Left lung (tissue), 10 donors: ENCODE results near the gene CEACAM19. TPM values are rescaled to one million over a fixed set of nuclear protein-coding genes. Genes with fewer than 3 reads are reported as not detected.

Experiments used
- ATAC-seq: fragments of 200-7000 bp; cut with Tn5 transposase; one replicate; pipeline ENCODE4 v1.9.1; 2020; ENCODE audit warnings: moderate library complexity
- DNase-seq, 4 donors: peaks; one replicate each; pipeline ENCODE4 v3.0.0-alpha.2; 2013 to 2020
- H3K27ac ChIP-seq, 2 donors: fragments of 200-600 bp; sonication (generic) in 1 of 2; one replicate each; pipeline versions ENCODE4 v1.5.0 to v1.8.0; 2020 to 2021
- H3K27me3 ChIP-seq, 2 donors: fragments of 200-600 bp; sonication (generic) in 1 of 2; one replicate each; pipeline versions ENCODE4 v1.5.0 to v1.8.0; 2020 to 2021
- H3K36me3 ChIP-seq, 2 donors: fragments of 200-600 bp; sonication (generic) in 1 of 2; one replicate each; pipeline versions ENCODE4 v1.5.0 to v1.8.0; 2020 to 2021
- H3K4me1 ChIP-seq, 2 donors: fragments of 200-600 bp; one replicate each; pipeline ENCODE4 v1.8.0; 2021
- H3K4me3 ChIP-seq, 2 donors: fragments of 200-600 bp; sonication (generic) in 1 of 2; one replicate each; pipeline versions ENCODE4 v1.5.0 to v1.8.0; 2020 to 2021; ENCODE audit warnings: mild to moderate bottlenecking in 1 of 2
- H3K9me3 ChIP-seq, 2 donors: fragments of 200-600 bp; sonication (generic) in 1 of 2; one replicate each; pipeline versions ENCODE4 v1.5.0 to v1.8.0; 2020 to 2021
- intact Hi-C, 2 donors: fragments of 100-400 bp; cut with DNase I; formaldehyde crosslinking; loops; one replicate each; pipeline versions ENCODE4 v1.11.2 to v1.14.2; 2022
- polyA plus RNA-seq, 6 donors: library from polyadenylated mRNA; unstranded; fragments of 120-200 nt; gene quantifications; one replicate each; pipeline ENCODE4 v1.2.1, GENCODE V29; 2013; ENCODE audit not compliant: insufficient read length in 6 of 6
- total RNA-seq, 2 donors: library from RNA; stranded (reverse); fragmentation: NEBNext Ultra II Directional; extraction: Animal tissue kit (Norgen Biotek cat#: 25700); gene quantifications; one replicate each; pipeline ENCODE4 v1.2.1, GENCODE V29; 2021
- TF ChIP-seq, protein P1 (sequence below), 2 donors: fragments of 200-600 bp; sonication (generic) in 1 of 2; IDR thresholded peaks; one replicate each; pipeline versions ENCODE4 v1.5.0 to v1.8.0; 2021; ENCODE audit warnings: antibody characterized with exemption in 2 of 2
- donor health status: DM: no; HTN: yes; CAD: no.
- donor health status: DM: no; HTN: no; CAD: no.

The CEACAM19 gene
- total and polyA plus RNA-seq, 8 donors = 4.1 to 21.9 (median 14.6) TPM

DNA sequence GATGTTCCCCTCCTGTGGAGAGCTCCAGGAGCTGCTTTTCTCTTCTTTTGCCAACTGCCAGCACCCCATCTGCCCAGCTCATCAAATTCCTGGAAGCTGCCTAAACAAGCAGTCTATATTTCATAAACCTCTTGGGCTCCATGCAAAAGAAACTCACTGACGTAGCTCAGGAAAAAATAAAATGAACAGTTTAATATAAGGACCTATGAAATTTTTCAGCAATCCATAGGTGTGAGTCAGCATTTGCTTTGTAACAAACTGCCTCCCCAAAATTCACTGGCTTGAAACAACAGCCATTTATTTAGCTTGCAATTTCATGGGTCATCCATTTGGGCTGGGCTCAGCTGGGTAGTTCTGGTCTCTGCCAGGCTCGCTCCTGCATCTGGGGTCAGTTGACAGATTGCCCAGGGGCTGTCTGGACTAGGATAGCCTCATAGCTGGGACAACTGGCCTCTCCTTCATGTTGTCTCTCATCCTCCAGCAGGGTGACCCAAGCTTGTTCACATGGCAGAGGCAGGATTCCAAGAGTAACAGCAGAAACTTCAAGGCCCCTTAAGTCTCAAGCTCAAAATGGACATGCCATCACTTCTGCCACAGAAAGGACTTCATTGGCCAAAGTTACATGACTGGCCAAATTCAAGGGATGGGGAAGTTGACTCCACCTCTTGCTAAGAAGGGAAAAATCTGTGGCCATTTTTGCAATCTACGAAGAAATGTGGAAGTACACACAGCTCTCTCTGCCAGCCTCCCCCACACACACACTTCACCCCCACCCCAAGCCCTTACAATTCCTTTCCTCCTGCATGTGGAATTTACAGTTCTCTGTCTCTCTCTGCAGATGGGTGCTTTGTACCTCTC, 35.5 kb upstream of the CEACAM19 start:
- Histone ChIP-seq H3K4me3 (no peak overlapping the region), H3K36me3 (no peaks in the 10 kb centered on the region), H3K4me1 (peaks cover 0 to 25% of the 10 kb centered on the region in 2 donors), H3K27me3 (no peaks in the 10 kb centered on the region), H3K9me3 (no peaks in the 10 kb centered on the region), H3K27ac (peak overlapping the region in 1 of 2 donors; percentile 65)
- intact Hi-C loops = no loop called here
- DNase-seq (no peak), ATAC-seq (peak; percentile 73)
- TF ChIP-seq, protein P1, sequence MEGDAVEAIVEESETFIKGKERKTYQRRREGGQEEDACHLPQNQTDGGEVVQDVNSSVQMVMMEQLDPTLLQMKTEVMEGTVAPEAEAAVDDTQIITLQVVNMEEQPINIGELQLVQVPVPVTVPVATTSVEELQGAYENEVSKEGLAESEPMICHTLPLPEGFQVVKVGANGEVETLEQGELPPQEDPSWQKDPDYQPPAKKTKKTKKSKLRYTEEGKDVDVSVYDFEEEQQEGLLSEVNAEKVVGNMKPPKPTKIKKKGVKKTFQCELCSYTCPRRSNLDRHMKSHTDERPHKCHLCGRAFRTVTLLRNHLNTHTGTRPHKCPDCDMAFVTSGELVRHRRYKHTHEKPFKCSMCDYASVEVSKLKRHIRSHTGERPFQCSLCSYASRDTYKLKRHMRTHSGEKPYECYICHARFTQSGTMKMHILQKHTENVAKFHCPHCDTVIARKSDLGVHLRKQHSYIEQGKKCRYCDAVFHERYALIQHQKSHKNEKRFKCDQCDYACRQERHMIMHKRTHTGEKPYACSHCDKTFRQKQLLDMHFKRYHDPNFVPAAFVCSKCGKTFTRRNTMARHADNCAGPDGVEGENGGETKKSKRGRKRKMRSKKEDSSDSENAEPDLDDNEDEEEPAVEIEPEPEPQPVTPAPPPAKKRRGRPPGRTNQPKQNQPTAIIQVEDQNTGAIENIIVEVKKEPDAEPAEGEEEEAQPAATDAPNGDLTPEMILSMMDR (IDR thresholded peaks at IDR 0.05) = no peak

DNA sequence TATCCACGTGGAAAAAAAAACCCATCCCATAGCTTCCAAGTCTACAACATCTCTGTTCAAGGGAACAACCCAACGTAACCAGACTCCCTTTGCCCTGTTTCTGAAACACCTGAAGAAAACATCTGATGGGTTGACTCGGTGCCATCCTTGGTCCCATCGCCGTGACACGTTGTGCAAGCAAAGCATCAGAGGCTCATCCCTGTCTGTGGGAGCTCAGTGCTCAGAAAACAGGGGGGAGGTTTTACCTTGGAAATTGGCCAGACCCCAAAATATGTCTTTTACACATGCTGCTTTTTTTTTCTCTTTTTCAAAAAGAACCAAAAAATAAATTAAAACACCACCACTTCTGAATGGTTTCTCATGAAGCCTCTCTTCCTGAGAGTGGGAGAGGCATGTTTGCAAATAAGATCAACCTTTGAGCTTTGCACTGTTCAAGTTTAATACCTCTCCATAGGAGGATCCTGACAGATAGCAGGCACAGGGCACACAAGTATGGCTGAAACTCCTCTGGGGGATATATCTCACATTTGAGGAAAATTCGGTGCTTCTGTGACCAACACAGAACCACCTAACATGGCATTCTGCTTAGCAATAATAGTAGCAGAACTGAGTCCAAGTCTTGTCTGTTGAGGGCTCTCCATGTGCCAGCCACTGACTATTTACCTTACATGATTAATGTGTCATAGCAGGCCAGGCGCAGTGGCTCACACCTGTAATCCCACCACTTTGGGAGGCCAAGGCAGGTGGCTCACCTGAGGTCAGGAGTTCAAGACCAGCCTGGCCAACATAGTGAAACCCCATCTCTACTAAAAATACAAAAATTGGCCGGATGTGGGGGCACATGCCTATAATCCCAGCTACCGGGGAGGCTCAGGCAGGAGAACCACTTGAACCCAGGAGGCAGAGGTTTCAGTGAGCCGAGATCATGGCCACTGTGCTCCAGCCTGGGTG, 34.6 kb upstream of the CEACAM19 start:
- Histone ChIP-seq H3K36me3 (no peaks in the 10 kb centered on the region), H3K27ac (peak overlapping the region in 1 of 2 donors; percentile 65), H3K27me3 (no peaks in the 10 kb centered on the region), H3K4me3 (no peak overlapping the region), H3K9me3 (no peaks in the 10 kb centered on the region), H3K4me1 (peaks cover 0 to 25% of the 10 kb centered on the region in 2 donors)
- intact Hi-C loops = no loop called here
- ATAC-seq (no peak), DNase-seq (no peak)
- TF ChIP-seq, protein P1 (IDR thresholded peaks at IDR 0.05) = no peak

DNA sequence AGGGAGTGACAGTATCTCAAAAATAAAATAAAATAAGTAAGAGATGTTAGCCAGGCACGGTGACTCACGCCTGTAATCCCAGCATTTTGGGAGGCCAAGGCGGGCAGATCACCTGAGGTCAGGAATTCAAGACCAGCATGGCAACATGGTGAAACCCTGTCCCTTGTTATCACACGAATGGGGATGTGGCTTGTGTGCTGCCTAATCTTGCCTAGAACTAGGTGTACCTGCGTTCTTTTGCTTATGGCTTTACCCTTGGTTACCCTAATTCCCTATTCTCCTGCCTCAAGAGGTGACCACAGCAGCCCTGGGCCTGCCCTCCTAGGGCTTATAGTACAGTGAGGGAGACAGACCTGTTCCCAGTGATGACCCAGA, 33.9 kb upstream of the CEACAM19 start:
- intact Hi-C loops = no loop called here
- Histone ChIP-seq H3K4me1 (peaks cover 0 to 25% of the 10 kb centered on the region in 2 donors), H3K36me3 (no peaks in the 10 kb centered on the region), H3K27me3 (no peaks in the 10 kb centered on the region), H3K4me3 (no peak overlapping the region), H3K9me3 (no peaks in the 10 kb centered on the region), H3K27ac (no peak overlapping the region)
- DNase-seq (no peak), ATAC-seq (no peak)
- TF ChIP-seq, protein P1 (IDR thresholded peaks at IDR 0.05) = no peak

DNA sequence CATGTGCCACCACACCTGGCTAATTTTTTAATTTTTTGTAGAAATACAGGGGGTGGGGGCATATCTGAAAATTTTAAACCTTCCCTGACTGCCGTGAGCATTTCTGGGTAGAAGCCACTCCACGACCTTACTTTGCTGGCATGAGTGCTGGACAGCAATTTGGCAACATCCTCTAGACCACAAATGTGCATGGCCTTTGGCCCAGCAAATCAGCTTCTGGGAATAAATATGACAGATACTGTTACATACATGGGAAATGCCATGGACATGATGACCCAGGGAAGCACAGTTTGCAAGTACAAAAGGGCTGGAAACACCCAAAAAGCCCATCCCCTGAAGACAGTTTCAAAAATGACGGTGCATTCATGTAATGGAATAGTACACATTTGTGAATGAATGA, 30.8 kb upstream of the CEACAM19 start:
- TF ChIP-seq, protein P1 (IDR thresholded peaks at IDR 0.05) = no peak
- H3K36me3 ChIP-seq = no peaks in the 10 kb centered on the region
- H3K9me3 ChIP-seq = no peaks in the 10 kb centered on the region
- peaks cover 0 to 26% of the 10 kb centered on the region in 2 donors for H3K4me1 ChIP-seq
- no peak for DNase-seq
- ATAC-seq = no peak
- intact Hi-C loops = no loop called here
- H3K4me3 ChIP-seq = no peak overlapping the region
- no peak overlapping the region for H3K27ac ChIP-seq
- no peaks in the 10 kb centered on the region for H3K27me3 ChIP-seq
